Erythroblast (primary cell): ENCODE measurements around the gene CDK17.
"Not testable (repeated sequence)": the region's sequence is repeated elsewhere in the genome, so short reads cannot be mapped to it uniquely, and the experiment has no call there.

Experiments used
- DNase-seq, 2 experiments: peaks; one replicate each; lab custom pipeline; 2025; lab: John Stamatoyannopoulos, UW
- GATA1 ChIP-seq: IDR thresholded peaks from 2 replicates; pipeline ENCODE4 v1.6.1; 2011; ENCODE audit warnings: low read depth, mild to moderate bottlenecking, control low read depth, low read length, moderate library complexity
- POLR2A ChIP-seq: IDR thresholded peaks from 2 replicates; pipeline ENCODE4 v1.6.1; 2011; ENCODE audit warnings: mild to moderate bottlenecking, low read length

Gene CDK17

DNA sequence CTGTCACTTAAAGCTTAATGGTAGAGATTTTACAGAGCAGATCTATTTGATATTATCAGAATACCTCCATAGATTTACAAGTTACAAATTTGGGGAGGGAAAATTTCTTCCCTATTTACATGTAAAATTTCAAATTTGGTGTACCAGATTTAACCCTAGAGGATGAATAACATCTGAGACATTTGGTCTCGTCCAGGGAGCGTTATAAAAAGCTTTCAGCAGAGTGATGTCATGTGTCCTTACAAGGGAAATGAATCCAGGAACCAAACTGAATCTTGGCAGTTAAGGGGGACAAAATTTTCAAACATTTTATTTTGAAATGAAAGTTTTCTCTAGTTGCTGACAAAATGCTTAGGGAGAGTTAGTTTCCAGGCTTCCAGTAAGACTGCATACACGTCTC is 4.5 kb upstream of the CDK17 start:
- DNase-seq: no peak
- TF ChIP-seq GATA1: no peak
- no peak for TF ChIP-seq POLR2A

DNA sequence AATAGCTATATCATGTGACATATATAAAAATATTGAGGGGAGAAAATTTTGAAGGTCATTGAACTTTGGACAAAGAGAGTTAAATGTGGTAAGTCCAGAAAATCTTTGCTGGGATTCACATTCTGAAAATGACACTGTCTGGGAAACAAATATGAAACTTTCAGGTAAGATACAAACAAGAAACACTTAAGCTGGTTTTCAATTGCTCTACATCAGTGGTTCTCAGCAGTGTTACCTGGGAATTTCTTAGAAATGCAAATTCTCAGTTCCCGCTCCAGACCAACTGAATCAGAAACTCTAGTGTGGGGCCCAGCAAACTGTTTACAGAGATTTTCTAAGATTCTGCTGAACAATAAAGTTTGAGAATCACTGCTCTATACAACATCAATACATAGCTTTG is 3.6 kb upstream of the CDK17 start:
- DNase-seq: no peak
- TF ChIP-seq POLR2A (no peak), GATA1 (no peak)

DNA sequence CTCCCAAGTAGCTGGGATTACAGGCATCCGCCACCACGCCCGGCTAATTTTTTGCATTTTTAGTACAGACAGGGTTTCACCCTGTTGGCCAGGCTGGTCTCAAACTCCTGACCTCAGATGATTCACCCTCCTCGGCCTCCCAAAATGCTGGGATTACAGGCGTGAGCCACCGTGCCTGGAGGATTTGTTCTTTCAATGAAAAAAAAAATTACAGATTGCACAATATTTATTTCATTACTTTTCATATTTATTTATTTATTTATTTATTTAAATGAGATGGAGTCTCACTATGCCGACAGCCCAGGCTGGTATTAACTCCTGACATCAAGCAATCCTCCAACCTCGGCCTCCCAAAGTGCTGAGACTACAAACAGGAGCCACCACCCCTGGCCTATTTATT is 2.3 kb upstream of the CDK17 start:
- not testable (repeated sequence) for DNase-seq

DNA sequence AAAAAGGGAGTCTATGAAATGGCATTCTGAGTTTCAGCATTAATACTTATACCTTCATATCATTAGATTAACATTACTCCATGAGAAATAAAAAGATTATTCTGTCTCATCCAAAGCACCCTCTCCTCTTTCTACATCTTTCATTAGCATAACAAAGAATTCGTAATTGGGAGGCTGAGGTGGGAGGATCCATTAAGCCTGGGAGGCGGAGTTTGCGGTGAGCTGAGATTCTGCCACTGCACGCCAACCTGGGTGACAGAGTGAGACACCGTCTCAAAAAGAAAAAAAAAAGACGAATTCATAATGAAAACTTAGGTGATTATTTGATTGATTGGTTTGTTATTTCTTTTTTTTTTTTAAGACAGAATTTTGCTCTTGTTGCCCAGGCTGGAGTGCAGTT is 1.8 kb upstream of the CDK17 start:
- TF ChIP-seq POLR2A (no peak), GATA1 (no peak)
- DNase-seq: no peak

DNA sequence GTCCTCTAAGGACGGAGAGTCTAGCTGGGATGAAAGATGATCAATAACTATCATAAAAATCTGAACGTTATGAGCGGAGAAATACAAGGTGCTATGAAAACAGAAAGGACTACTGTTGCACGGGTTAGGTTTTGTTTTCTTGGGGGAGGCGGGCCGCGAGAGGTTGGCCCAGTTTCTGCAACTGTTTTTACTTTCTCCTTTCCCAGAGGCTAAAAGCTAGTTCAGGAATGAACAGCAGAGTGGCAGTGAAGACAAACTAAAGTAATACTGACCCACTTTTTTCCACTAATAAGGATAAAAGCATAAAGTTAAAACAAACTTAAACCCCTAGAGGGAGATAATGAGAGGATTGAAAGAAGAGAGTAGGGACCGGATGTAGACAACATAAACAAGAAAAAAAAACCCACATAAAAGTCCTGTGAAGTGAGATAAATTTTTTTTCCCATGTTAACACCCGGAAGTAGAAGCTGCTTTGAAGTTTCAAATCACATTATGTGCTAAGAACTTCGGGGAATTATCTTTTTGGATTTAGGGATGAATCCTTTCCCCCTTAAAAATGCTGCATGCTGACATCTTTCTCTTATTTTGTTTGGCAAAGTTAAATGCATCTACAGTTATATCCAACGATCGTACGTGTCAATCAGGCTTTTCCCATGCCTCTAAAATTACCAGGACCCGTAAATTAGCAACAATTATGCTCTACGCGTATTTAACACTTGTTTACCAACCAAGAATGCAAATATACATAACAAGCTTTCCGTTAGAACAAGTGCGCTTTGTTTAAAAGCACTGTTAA is 1.0 kb upstream of the CDK17 start:
- TF ChIP-seq POLR2A (peak; percentile 30), GATA1 (no peak)
- peak; percentile 78 to 84 for DNase-seq

DNA sequence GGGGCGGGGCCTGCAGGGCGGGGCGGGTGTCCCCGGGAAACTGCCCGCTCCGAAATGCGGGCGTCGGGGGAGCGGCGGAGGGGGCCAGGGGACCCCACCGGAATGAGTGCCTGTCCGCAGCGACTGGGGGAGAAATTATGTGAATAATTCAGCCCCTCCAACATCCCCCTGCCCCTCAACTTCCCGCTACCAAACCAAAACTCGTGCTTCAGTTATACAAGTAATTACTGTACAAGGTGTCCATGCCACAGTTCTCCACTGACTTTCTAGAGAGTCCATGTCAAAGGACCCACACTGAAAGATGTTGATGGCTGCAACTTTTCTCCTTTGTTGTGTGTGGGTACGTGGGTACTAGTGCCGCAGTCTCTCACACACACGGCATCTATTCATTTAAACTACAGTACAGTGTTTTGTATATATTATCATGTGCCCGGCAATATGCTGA is 414 bp upstream of the CDK17 start:
- no peak for DNase-seq

DNA sequence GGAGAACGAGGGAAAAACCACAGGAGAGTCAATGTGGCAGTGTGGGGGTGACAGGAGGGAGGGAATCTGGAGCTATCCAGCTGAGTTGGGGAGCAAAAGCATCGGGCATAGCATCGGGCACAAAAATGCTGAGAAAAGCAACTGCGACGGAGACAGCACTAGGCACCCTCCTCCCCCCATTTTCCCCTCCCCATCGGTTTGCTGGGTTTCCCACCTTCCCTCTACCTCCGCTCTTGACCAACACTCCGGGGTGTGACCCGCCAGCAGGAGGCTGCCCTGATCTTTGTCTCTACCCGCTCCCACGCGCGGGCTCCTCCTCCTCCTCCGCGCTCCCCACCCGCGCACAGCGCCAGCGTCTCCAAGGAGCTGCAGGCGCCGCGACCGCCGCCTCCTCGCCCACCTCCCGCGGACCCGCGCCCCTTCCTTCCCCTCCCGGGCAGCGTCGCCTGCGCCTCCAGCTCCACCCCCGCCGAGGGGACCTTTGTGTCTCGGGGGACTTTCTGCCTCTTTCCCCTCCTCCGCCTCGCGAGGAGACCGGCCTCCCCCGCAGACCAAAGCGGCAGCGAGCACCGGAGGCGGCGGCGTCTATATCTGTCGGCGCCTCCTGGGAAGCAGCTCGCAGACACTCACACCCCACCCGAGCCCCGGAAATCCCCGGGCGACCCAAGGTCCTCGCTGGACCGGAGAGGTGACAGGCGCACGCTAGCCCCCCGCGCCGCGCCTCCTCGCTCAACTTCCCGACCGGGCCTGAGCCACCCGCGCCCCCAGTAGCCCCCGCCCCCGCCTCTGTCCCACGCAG is 920 bp downstream of the CDK17 start:
- no peak for TF ChIP-seq GATA1
- TF ChIP-seq POLR2A: peak; percentile 58

More for the DNA sequence above, 414 bp upstream of the CDK17 start:
- TF ChIP-seq POLR2A: peak; percentile 44
- TF ChIP-seq GATA1: no peak

DNA sequence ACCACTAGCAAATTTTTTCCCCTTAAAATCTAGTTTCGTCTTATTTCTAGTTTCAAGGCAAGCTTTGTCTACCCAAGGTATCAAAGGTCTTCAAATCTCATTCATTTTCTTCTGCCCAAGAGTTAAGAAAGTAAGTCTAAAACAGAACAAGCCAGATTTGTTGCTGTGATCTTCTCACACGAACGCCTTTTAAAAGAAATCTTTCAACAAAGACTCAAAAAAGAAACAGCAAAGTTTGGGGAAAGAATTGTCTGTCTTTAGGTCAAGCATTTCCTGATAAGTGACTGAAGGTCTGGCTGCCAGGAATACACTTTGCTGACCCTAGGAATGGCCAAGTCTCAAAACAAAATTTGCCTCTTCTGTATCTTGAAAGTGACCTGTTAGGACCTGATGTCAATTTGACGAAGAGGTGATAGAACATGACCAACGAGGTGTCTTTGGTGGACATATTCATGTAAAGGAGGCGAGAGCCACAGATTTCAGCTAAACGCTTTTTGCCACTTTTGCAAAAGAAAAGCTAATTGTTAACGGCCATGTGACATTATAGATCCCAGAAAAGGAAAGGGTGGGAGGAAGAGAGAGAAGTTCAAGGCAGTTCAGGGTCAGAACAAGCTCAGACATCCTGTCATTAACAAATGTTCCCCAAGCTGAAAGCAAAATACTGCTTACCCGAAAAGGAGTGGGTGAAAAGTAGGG is 1.7 kb downstream of the CDK17 start:
- DNase-seq: peak; percentile 37 to 57
- TF ChIP-seq POLR2A: no peak
- no peak for TF ChIP-seq GATA1

More for the DNA sequence above, 920 bp downstream of the CDK17 start:
- peak; percentile 80 to 86 for DNase-seq

DNA sequence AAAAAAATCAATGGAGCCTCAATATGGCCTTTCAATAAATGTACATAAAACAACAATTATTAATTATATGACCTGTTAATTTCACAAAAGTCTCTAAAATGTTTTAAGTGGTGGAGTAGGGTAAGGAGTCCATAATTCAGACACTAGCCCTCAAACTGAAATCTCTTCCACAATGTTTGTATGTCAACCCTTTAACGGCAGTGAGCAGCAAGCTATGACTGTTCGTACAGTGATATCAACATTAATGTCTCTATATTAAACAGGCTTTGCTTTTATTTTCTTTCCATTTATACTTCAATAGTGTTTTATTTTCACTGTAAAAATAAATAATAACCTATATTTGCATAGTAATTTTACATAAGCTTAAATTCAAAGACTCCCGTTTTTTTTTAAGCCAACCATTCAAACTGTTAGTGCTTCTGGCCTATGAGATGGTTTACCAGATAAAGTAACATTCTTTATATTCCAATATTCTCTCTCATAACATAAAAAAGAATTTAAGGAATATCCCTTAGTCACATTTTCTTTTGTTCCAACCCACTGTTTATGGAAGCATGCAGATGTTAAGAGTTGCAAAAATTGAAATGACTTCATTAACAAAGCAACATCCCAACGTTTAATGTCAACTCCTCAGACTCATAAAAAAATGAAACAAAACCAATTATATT is 2.3 kb downstream of the CDK17 start:
- peak; percentile 7 to 21 for DNase-seq
- TF ChIP-seq GATA1 (no peak), POLR2A (no peak)

DNA sequence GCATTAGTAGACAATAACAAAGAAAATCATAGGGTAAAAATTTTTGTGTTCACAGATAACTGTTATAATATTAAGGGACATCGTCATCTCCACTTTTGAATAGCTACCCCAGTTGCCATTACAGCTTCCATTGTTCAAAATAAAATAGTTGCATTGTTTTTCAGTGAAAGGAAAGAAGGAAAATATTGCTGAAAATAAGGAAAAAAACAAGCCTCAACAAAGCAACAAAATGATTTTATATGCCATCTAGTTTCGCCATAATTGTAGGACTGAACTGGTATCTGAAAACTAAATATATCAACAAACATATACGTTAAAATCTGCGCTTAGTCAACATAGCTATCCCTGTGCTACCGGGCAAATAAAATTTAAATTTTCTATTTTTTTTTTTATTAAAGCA is 3.3 kb downstream of the CDK17 start:
- no peak for DNase-seq
- TF ChIP-seq POLR2A (no peak), GATA1 (no peak)

DNA sequence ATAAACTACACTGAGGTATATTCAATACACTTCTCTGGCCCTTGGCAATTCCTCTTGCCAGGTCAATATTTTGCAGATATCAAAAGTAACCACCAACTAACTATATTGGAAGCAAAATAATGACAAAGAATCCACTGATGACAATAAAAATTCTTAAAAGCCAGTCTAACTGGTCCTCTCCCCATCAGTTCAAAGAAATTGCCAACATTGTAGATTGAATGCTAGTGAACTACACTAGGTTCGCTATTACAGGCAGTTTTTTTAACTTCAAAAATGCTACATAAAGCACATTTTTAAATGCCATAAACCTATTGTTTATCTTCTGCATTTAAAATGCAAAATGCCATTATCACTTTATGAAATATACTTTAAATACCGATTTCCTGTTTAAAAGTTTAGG is 4.0 kb downstream of the CDK17 start:
- no peak for TF ChIP-seq POLR2A
- TF ChIP-seq GATA1: no peak
- no peak for DNase-seq

DNA sequence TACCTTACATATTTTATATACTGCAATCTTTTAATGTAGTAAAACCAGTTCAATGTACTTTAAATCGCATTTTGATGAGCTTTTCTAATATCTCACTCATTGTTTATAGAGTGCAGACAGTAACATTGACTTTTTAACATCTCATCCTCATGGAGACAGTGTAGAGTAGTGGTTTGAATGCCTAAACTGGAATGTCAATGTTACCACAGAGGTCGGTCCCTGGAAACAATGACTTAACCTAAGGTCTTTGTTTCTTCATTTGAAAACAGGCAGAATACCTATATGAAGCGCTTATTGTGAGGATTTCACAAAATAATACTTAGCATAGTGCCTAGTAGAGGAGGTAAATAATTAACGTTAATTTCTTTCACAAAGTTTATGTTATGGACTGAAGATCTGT is 5.0 kb downstream of the CDK17 start:
- no peak for DNase-seq
- TF ChIP-seq GATA1 (no peak), POLR2A (no peak)

DNA sequence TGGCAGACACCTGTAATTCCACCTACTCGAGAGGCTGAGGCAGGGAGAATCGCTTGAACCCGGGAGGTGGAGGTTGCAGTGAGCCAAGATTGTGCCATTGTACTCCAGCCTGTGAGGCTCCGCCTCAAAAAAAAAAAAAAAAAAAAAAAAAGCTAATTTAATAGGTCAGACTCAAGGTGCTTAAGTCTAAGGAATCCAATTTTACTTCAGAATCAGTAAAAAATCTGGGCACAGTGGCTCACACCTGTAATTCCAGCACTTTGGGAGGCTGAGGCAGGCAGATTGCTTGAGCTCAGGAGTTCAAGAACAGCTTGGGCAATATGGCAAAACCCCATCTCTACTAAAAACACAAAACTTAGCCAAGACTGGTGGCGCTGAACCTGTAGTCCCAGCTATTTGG is 7.0 kb downstream of the CDK17 start:
- not testable (repeated sequence) for DNase-seq
